ENCODE results near the gene DGAT2L6.
"Not testable (repeated sequence)": the region's sequence is repeated elsewhere in the genome, so short reads cannot be mapped to it uniquely, and the experiment has no call there.

The DGAT2L6 gene

DNA sequence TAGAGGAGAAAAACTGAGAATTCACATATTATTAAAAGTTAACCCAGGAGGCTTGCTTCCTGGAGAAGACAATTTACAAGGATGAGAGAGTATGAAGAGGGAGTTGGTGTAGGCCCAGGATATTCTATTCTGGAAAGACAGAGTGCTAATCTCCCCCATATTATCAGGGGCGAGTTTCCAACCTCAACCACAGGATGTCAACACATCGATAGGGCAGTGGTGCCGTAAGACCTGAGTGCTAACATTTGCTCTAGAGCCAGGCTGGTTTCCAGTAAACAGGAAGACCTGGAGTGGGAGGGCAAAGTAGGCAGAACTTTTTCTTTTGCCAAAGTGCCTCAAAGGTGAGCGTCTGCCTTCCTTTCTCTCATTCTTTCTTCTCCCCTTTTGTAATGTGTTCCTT lies 54.4 kb downstream of the DGAT2L6 start:
- Mint-ChIP-seq H3K4me3 (no peak overlapping the region), H3K27ac (no peak overlapping the region), H3K27me3 (ENCODE audit: low read depth) (no peaks in the 10 kb centered on the region), H3K4me1 (no peaks in the 10 kb centered on the region), H3K9me3 (peaks cover 6% of the 10 kb centered on the region), H3K36me3 (ENCODE audit: low read depth) (no peaks in the 10 kb centered on the region)
- no peak for TF ChIP-seq CTCF (IDR thresholded peaks at IDR 0.05; ENCODE audit: unreplicated experiment in 3 of 3)

DNA sequence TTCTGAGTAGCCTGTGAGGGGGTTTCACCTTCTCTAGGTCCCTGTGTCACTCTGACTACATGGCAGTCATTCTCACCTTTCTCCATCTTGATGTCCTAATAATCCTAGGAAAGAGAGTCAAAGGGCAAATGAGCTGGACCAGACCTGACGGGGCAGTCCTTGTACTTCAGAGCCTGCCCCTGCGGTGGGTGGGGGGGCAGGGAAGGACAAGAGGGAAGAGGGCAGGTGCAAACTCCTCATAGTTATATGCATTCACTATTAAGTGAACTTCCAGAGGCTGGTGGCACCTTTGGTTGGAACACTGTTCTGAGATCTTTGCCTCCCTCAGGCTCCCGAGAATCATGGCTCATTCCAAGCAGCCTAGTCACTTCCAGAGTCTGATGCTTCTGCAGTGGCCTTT lies 57.1 kb downstream of the DGAT2L6 start, which contains the start of gene AWAT1:
Gene AWAT1 (plus strand): TSS at position 301 of the 400 bp plus-strand sequence. CDS start 41 bp downstream, at position 342.
- H3K27me3 Mint-ChIP-seq (ENCODE audit: low read depth) = no peaks in the 10 kb centered on the region
- H3K36me3 Mint-ChIP-seq (ENCODE audit: low read depth) = no peaks in the 10 kb centered on the region
- no peak within 1 kb of the TSS for H3K4me3 Mint-ChIP-seq
- no peaks in the 10 kb centered on the region for H3K9me3 Mint-ChIP-seq
- no peaks in the 10 kb centered on the region for H3K4me1 Mint-ChIP-seq
- no peak for TF ChIP-seq CTCF (IDR thresholded peaks at IDR 0.05; ENCODE audit: unreplicated experiment in 3 of 3)
- H3K27ac Mint-ChIP-seq = no peak within 1 kb of the TSS

GRCh38 chrX:70240751-70241150 lies 63.5 kb downstream of the DGAT2L6 start:
- no peak overlapping the region for H3K27ac Mint-ChIP-seq
- H3K27me3 Mint-ChIP-seq (ENCODE audit: low read depth) = no peaks in the 10 kb centered on the region
- no peak overlapping the region for H3K4me3 Mint-ChIP-seq
- H3K4me1 Mint-ChIP-seq = no peaks in the 10 kb centered on the region
- no peak for TF ChIP-seq CTCF (IDR thresholded peaks at IDR 0.05; ENCODE audit: unreplicated experiment in 3 of 3)
- peaks cover 3% of the 10 kb centered on the region for H3K9me3 Mint-ChIP-seq
- no peaks in the 10 kb centered on the region for H3K36me3 Mint-ChIP-seq (ENCODE audit: low read depth)

DNA sequence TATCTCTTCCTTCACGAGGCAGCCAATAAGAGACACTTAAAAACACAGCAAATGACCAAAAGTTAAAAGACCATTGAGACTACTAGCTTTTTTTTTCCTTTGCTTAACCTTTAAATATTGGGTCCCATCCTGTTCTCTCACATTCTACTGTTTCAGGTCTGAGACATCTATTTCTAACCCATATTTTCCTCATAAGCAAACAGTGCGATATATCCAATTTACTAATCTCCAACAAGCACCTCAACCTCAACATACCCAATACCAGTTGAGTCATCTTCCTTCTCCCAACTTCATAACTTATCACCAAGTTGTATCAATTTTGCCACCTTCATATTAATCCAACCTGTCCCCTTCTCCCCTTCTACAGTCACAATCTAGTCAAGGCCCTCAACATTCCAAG lies 64.2 kb downstream of the DGAT2L6 start:
- H3K4me1 Mint-ChIP-seq = no peaks in the 10 kb centered on the region
- H3K9me3 Mint-ChIP-seq = peaks cover 3% of the 10 kb centered on the region
- TF ChIP-seq CTCF (IDR thresholded peaks at IDR 0.05; ENCODE audit: unreplicated experiment in 3 of 3) = no peak
- H3K4me3 Mint-ChIP-seq = no peak overlapping the region
- no peak overlapping the region for H3K27ac Mint-ChIP-seq
- H3K27me3 Mint-ChIP-seq (ENCODE audit: low read depth) = no peaks in the 10 kb centered on the region
- no peaks in the 10 kb centered on the region for H3K36me3 Mint-ChIP-seq (ENCODE audit: low read depth)

- H3K36me3 Mint-ChIP-seq (ENCODE audit: low read depth); H3K9me3 Mint-ChIP-seq; H3K4me3 Mint-ChIP-seq; H3K27ac Mint-ChIP-seq; H3K4me1 Mint-ChIP-seq; H3K27me3 Mint-ChIP-seq (ENCODE audit: low read depth): not testable (repeated sequence)
Measured at GRCh38 chrX:70243601-70244000, 66.3 kb downstream of the DGAT2L6 start.

- Mint-ChIP-seq H3K27me3 (ENCODE audit: low read depth) (no peaks in the 10 kb centered on the region), H3K9me3 (peaks cover 4% of the 10 kb centered on the region), H3K4me3 (no peak overlapping the region), H3K36me3 (ENCODE audit: low read depth) (no peaks in the 10 kb centered on the region), H3K4me1 (no peaks in the 10 kb centered on the region), H3K27ac (no peak overlapping the region)
- TF ChIP-seq CTCF (IDR thresholded peaks at IDR 0.05; ENCODE audit: unreplicated experiment in 3 of 3) = no peak
Measured at GRCh38 chrX:70244881-70245280, 67.6 kb downstream of the DGAT2L6 start.
